Liver (tissue), 3 donors: ENCODE measurements around the gene FHDC1.

Experiments used
- FOXA1 ChIP-seq: IDR thresholded peaks from 2 replicates; pipeline ENCODE4 v1.6.1; 2016; ENCODE audit warnings: antibody characterized with exemption
- JUND ChIP-seq, 2 donors: IDR thresholded peaks; 2 replicates each; pipeline ENCODE4 v1.6.1; 2016; ENCODE audit warnings: antibody characterized with exemption in 2 of 2
- RAD21 ChIP-seq, 2 donors: IDR thresholded peaks; 2 replicates each; pipeline ENCODE4 v1.6.1; 2016; ENCODE audit warnings: antibody characterized with exemption in 2 of 2, mild to moderate bottlenecking in 2 of 2
- SP1 ChIP-seq: IDR thresholded peaks from 2 replicates; pipeline ENCODE4 v1.6.1; 2018; ENCODE audit warnings: antibody characterized with exemption, mild to moderate bottlenecking
- TAF1 ChIP-seq: conservative IDR thresholded peaks from 2 replicates; pipeline ENCODE4 v1.6.1; 2016; ENCODE audit warnings: antibody characterized with exemption, mild to moderate bottlenecking
- YY1 ChIP-seq: IDR thresholded peaks from 2 replicates; pipeline ENCODE4 v1.6.1; 2016; ENCODE audit warnings: antibody characterized with exemption, mild to moderate bottlenecking
- TF ChIP-seq, protein P1 (sequence below): fragments of 150-350 bp; IDR thresholded peaks from 2 replicates; pipeline ENCODE4 v1.5.1; 2017; ENCODE audit warnings: improper control_type of control experiment, low read depth, low read length; ENCODE audit not compliant: missing input control
- TF ChIP-seq, protein P2 (sequence below): IDR thresholded peaks from 2 replicates; pipeline ENCODE4 v1.6.1; 2016; ENCODE audit warnings: antibody characterized with exemption
- TF ChIP-seq, protein P3 (sequence below): IDR thresholded peaks from 2 replicates; pipeline ENCODE4 v1.6.1; 2016; ENCODE audit warnings: antibody characterized with exemption
- donor health status: healthy.
- donor health status: healthy.

DNA sequence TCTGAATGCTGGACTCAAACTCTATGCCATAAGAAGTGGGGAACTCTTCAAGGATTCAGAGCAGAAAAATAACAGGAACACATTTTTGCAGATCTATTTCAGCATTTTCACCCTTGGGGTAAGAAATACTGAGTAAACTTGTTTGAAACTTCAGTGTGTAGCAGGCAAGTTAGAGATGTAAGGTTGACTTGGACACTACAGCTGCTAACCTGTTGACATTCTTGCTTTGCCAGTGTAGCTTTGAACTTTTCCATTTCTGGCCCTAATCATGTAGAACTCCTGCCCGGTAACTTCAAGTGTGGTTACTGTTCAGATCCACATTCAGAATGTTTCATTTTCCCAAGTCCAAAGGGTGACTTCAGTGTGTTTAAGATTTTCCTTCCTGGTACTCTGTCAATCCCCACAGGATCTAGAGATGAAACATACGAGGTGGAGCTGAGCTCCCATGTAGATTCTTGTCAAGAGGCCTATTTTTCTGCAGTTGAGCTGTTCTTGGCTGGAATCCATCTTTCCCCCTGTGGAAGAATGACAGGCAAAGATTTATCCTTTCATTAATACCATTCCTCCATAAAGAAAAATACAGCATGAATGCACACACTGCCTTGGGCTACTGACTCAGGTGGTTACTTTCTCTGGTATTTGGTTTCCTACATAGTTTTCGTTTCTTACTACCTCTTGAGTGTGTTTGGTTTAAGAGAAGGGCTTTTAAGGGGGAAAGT is 34.1 kb downstream of the FHDC1 start:
- TF ChIP-seq, protein P1, sequence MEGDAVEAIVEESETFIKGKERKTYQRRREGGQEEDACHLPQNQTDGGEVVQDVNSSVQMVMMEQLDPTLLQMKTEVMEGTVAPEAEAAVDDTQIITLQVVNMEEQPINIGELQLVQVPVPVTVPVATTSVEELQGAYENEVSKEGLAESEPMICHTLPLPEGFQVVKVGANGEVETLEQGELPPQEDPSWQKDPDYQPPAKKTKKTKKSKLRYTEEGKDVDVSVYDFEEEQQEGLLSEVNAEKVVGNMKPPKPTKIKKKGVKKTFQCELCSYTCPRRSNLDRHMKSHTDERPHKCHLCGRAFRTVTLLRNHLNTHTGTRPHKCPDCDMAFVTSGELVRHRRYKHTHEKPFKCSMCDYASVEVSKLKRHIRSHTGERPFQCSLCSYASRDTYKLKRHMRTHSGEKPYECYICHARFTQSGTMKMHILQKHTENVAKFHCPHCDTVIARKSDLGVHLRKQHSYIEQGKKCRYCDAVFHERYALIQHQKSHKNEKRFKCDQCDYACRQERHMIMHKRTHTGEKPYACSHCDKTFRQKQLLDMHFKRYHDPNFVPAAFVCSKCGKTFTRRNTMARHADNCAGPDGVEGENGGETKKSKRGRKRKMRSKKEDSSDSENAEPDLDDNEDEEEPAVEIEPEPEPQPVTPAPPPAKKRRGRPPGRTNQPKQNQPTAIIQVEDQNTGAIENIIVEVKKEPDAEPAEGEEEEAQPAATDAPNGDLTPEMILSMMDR: no peak
- no peak for TF ChIP-seq TAF1
- no peak for TF ChIP-seq RAD21 (IDR thresholded peaks at IDR 0.05)
- TF ChIP-seq SP1: no peak
- TF ChIP-seq YY1: no peak
- TF ChIP-seq, protein P2, sequence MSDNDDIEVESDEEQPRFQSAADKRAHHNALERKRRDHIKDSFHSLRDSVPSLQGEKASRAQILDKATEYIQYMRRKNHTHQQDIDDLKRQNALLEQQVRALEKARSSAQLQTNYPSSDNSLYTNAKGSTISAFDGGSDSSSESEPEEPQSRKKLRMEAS: no peak
- TF ChIP-seq, protein P3, sequence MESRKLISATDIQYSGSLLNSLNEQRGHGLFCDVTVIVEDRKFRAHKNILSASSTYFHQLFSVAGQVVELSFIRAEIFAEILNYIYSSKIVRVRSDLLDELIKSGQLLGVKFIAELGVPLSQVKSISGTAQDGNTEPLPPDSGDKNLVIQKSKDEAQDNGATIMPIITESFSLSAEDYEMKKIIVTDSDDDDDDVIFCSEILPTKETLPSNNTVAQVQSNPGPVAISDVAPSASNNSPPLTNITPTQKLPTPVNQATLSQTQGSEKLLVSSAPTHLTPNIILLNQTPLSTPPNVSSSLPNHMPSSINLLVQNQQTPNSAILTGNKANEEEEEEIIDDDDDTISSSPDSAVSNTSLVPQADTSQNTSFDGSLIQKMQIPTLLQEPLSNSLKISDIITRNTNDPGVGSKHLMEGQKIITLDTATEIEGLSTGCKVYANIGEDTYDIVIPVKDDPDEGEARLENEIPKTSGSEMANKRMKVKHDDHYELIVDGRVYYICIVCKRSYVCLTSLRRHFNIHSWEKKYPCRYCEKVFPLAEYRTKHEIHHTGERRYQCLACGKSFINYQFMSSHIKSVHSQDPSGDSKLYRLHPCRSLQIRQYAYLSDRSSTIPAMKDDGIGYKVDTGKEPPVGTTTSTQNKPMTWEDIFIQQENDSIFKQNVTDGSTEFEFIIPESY: no peak
- TF ChIP-seq JUND (IDR thresholded peaks at IDR 0.05): no peak
- no peak for TF ChIP-seq FOXA1
